K562 (cell line): ENCODE results near the gene SLC29A4. TPM values are rescaled to one million over a fixed set of nuclear protein-coding genes. Genes with fewer than 3 reads are reported as not detected.
"Not testable (repeated sequence)": the region's sequence is repeated elsewhere in the genome, so short reads cannot be mapped to it uniquely, and the experiment has no call there.

Experiments used
- ATAC-seq: fragments of 200-7000 bp; cut with Tn5 transposase; 3 replicates; pipeline ENCODE4 v1.9.1; 2020; ENCODE audit warnings: moderate library complexity
- BruUV-seq: library from RNA; stranded (reverse); fragments of 400-500 nt; replicated peaks from 2 replicates; lab custom pipeline; 2021; lab: Mats Ljungman, UMichigan
- CTCF ChIA-PET: fragments of 300-600 bp; formaldehyde crosslinking; extraction: SDS; loops from one replicate; lab custom pipeline; 2021; ENCODE audit warnings: low intra/inter-chr PET ratio; lab: Yijun Ruan, JAX
- POLR2A ChIA-PET: fragments of 300-600, 350-650 bp; sonication (Branson Sonifier 250); formaldehyde crosslinking; extraction: SDS; loops from one replicate; lab custom pipeline; 2021; ENCODE audit warnings: antibody characterized with exemption, inconsistent platforms; lab: Yijun Ruan, JAX
- DNase-seq, 4 experiments: peaks; one replicate each; pipeline versions ENCODE4 v3.0.0 to v3.0.0-alpha.2; 2011 to 2018; ENCODE audit warnings: low spot score in 3 of 4, mixed read lengths in 3 of 4; ENCODE audit errors: extremely low read depth in 1 of 4
- FAIRE-seq: peaks from 2 replicates; lab custom pipeline; 2011; peaks lifted over from hg19 to GRCh38; lab: Jason Lieb, UNC
- H2AFZ ChIP-seq: 2 replicates; pipeline ENCODE4 v1.6.0; 2011; ENCODE audit warnings: low read depth, low read length, control low read depth, inconsistent platforms
- H3K27ac ChIP-seq: fragments of 200-600 bp; 3 replicates; pipeline ENCODE4 v1.8.0; 2011; ENCODE audit warnings: low read depth, mild to moderate bottlenecking, control low read depth, inconsistent platforms, low read length, moderate library complexity, mixed read lengths; ENCODE audit errors: extremely low read depth
- H3K27me3 ChIP-seq, 2 experiments: fragments of 300-600 bp in 1 of 2; 2 replicates in 1 of 2; 3 replicates in 1 of 2; pipeline versions ENCODE4 v1.6.0 to v1.8.0; 2011; ENCODE audit warnings: inconsistent platforms in 2 of 2, low read length in 2 of 2, mild to moderate bottlenecking in 1 of 2, mixed read lengths in 1 of 2, moderate library complexity in 1 of 2; ENCODE audit not compliant: control insufficient read depth in 2 of 2, insufficient read depth in 2 of 2
- H3K36me3 ChIP-seq: fragments of 300-600 bp; 3 replicates; pipeline ENCODE4 v1.8.0; 2011; ENCODE audit warnings: mild to moderate bottlenecking, low read length, inconsistent platforms; ENCODE audit not compliant: control insufficient read depth, insufficient read depth
- H3K4me1 ChIP-seq, 2 experiments: fragments of 200-600 bp in 1 of 2; replicated peaks in 1 of 2; 2 replicates in 1 of 2; 3 replicates in 1 of 2; pipeline versions ENCODE4 v1.5.1 to v1.8.0; 2011; ENCODE audit warnings: inconsistent platforms in 2 of 2, low read length in 2 of 2, mild to moderate bottlenecking in 1 of 2, mixed read lengths in 1 of 2, moderate library complexity in 1 of 2; ENCODE audit not compliant: control insufficient read depth in 2 of 2, insufficient read depth in 2 of 2
- H3K4me2 ChIP-seq: 2 replicates; pipeline ENCODE4 v1.6.1; 2011; ENCODE audit warnings: low read length, control low read depth, inconsistent platforms, mixed read lengths; ENCODE audit not compliant: insufficient read depth
- H3K4me3 ChIP-seq: fragments of 200-600 bp; sonication (generic), shearing (Covaris generic); 2 replicates; pipeline ENCODE4 v1.5.1; 2016; ENCODE audit warnings: control low read depth, inconsistent platforms
- H3K79me2 ChIP-seq: fragments of 200-600 bp; 3 replicates; pipeline ENCODE4 v1.8.0; 2011; ENCODE audit warnings: low read length, inconsistent platforms; ENCODE audit not compliant: control insufficient read depth, insufficient read depth
- H3K9ac ChIP-seq, 2 experiments: 2 replicates each; pipeline versions ENCODE4 v1.6.0 to v1.6.1; 2011; ENCODE audit warnings: low read depth in 2 of 2, low read length in 2 of 2, control low read depth in 1 of 2, inconsistent platforms in 1 of 2, mild to moderate bottlenecking in 1 of 2, mixed read lengths in 1 of 2; ENCODE audit not compliant: insufficient read depth in 1 of 2
- H3K9me1 ChIP-seq: one replicate; pipeline ENCODE4 v1.6.0; 2011; ENCODE audit warnings: inconsistent platforms, mild to moderate bottlenecking, low read length, moderate library complexity; ENCODE audit not compliant: control insufficient read depth, insufficient read depth
- H3K9me3 ChIP-seq: replicated peaks from 2 replicates; pipeline ENCODE4 v1.5.1; 2011; ENCODE audit warnings: low read depth, low read length, inconsistent platforms; ENCODE audit not compliant: control insufficient read depth, insufficient read depth
- H4K20me1 ChIP-seq: replicated peaks from 2 replicates; pipeline ENCODE4 v1.6.1; 2011; ENCODE audit warnings: low read length, inconsistent platforms, mixed read lengths; ENCODE audit not compliant: control insufficient read depth, insufficient read depth
- CBX2 ChIP-seq: fragments of 200-600 bp; sonication (generic); IDR thresholded peaks from one replicate; pipeline ENCODE4 v1.6.1; 2012; ENCODE audit warnings: mild to moderate bottlenecking, low read length, inconsistent platforms; ENCODE audit not compliant: insufficient read depth, poor library complexity, severe bottlenecking
- ZKSCAN1 ChIP-seq: fragments of 150-350 bp; IDR thresholded peaks from 2 replicates; pipeline ENCODE4 v1.6.1; 2016; ENCODE audit warnings: low read depth, low read length
- WGBS: fragments of 100-300 bp; shearing (Covaris generic); methylation state at CpG from one replicate; pipeline ENCODE4 v1.1.6; 2016; ENCODE audit warnings: low coverage, mixed read lengths; ENCODE audit not compliant: insufficient coverage; ENCODE audit errors: missing lambda C conversion rate; 5-methylcytosine and 5-hydroxymethylcytosine counted together
- in situ Hi-C: fragments of 300-500 bp; cut with MboI; formaldehyde crosslinking; loops from 4 replicates; pipeline ENCODE4 v1.15.0; 2018; ENCODE audit warnings: inconsistent platforms, mixed read lengths
- intact Hi-C: fragments of 100-400 bp; cut with micrococcal nuclease; formaldehyde crosslinking; loops from 2 replicates; pipeline ENCODE4 v1.14.2; 2022
- polyA plus RNA-seq, 8 experiments: library from polyadenylated mRNA; depleted of rRNA in 4 of 8; stranded (reverse) in 5 of 8; unstranded in 3 of 8; fragments of >200 nt; fragmentation: Nextera tagmentation in 2 of 8; fragmentation: Illumina TruSeq in 1 of 8; extraction: Ambion mirVana in 2 of 8; extraction: Trizol in 1 of 8; gene quantifications; 2 replicates each; pipeline versions ENCODE4 v1.2.1 to v1.2.3, GENCODE V29; 2011 to 2014; ENCODE audit warnings: inconsistent platforms in 1 of 8, missing spikeins in 1 of 8
- total RNA-seq, 7 experiments: library from RNA; depleted of rRNA in 6 of 7; stranded (reverse); fragments of >200 nt in 6 of 7; fragmentation: Illumina TruSeq in 2 of 7; extraction: Trizol in 2 of 7; gene quantifications; 2 replicates each; pipeline versions ENCODE4 v1.2.1 to v1.2.3, GENCODE V29; 2011 to 2021; ENCODE audit warnings: low replicate concordance in 1 of 7

The SLC29A4 gene
- total and polyA plus RNA-seq, 9 of the 15 experiments (the other 6 are each of a cell fraction or from before 2014, with no cell fraction given) = 0.01 to 1.2 (median 0.37) TPM

GRCh38 chr7:5255832-5256231 lies 26.9 kb upstream of the SLC29A4 start:
- WGBS = 6% methylated on average over 3 of the region's 3 CpGs
- Histone ChIP-seq H2AFZ (no peak overlapping the region), H3K9me1 (no peaks in the 10 kb centered on the region), H4K20me1 (0 out of 2 replicates have a peak, but pooled peaks cover 6% of the 10 kb centered on the region), H3K36me3 (no peaks in the 10 kb centered on the region), H3K27ac (no peak overlapping the region), H3K4me3 (no peak overlapping the region), H3K4me2 (no peak overlapping the region), H3K27me3 (peaks cover 17 to 35% of the 10 kb centered on the region in 2 experiments; a peak in 4 of 5 replicates), H3K9me3 (no peaks in the 10 kb centered on the region), H3K9ac (no peak overlapping the region), H3K79me2 (no peaks in the 10 kb centered on the region), H3K4me1 (no peaks in the 10 kb centered on the region; a peak in 1 of 5 replicates)
- ChIA-PET CTCF (no interaction called here), POLR2A (no interaction called here)
- TF ChIP-seq CBX2 = peak; percentile 34
- TF ChIP-seq ZKSCAN1 = no peak
- ATAC-seq (no peak), FAIRE-seq (no peak), DNase-seq (no peak)
- intact Hi-C loops (no loop called here), in situ Hi-C loops (no loop called here)
- BruUV-seq = no TSS peak

- intact Hi-C loops, H3K4me2 ChIP-seq, H3K36me3 ChIP-seq, BruUV-seq, H2AFZ ChIP-seq, H4K20me1 ChIP-seq, FAIRE-seq, H3K4me3 ChIP-seq, H3K4me1 ChIP-seq, H3K27ac ChIP-seq, H3K9me1 ChIP-seq, in situ Hi-C loops, H3K9me3 ChIP-seq, ATAC-seq, DNase-seq, H3K79me2 ChIP-seq, H3K9ac ChIP-seq, CTCF ChIA-PET: not testable (repeated sequence)
- POLR2A ChIA-PET = interaction anchor here (1.1 kb wide), 1 partner anchor 10 kb away, joined by 3 read pairs; no protein-coding TSS in a partner anchor
- H3K27me3 ChIP-seq = peaks cover 7 to 35% of the 10 kb centered on the region in 2 experiments; a peak in 3 of 5 replicates
- 8% methylated on average over 15 of the region's 15 CpGs for WGBS
These were observed 22.1 kb upstream of the SLC29A4 start for GRCh38 chr7:5260530-5261068.

- BruUV-seq, POLR2A ChIA-PET: not testable (repeated sequence)
These were observed 19.7 kb upstream of the SLC29A4 start for GRCh38 chr7:5263066-5263465.

More at GRCh38 chr7:5263066-5263465, 19.7 kb upstream of the SLC29A4 start:
- H3K27me3 ChIP-seq = peaks cover 2 to 39% of the 10 kb centered on the region in 2 experiments; a peak in 2 of 5 replicates
- H3K9ac ChIP-seq, DNase-seq, H3K36me3 ChIP-seq, H3K4me3 ChIP-seq, H2AFZ ChIP-seq, intact Hi-C loops, in situ Hi-C loops, H3K9me3 ChIP-seq, FAIRE-seq, H3K27ac ChIP-seq, ATAC-seq, CTCF ChIA-PET, H4K20me1 ChIP-seq, H3K9me1 ChIP-seq, H3K4me1 ChIP-seq, H3K79me2 ChIP-seq, H3K4me2 ChIP-seq: not testable (repeated sequence)
- WGBS = 0% methylated on average over 6 of the region's 10 CpGs
